MM.1S (cell line): ENCODE data around the gene FHIT.

Source experiments
- DNase-seq: peaks from one replicate; pipeline ENCODE4 v3.0.0-alpha.2; 2015
- H2AFZ ChIP-seq: fragments of 300-600 bp; sonication (generic); 2 replicates; pipeline ENCODE4 v1.6.0; 2016; ENCODE audit warnings: antibody characterized with exemption, low read length
- H3F3A ChIP-seq: fragments of 300-600 bp; sonication (generic); 2 replicates; pipeline ENCODE4 v1.6.1; 2016; ENCODE audit warnings: mild to moderate bottlenecking, antibody characterized with exemption, low read length, moderate library complexity, mixed read lengths; ENCODE audit not compliant: insufficient read depth
- H3K27ac ChIP-seq: fragments of 300-600 bp; sonication (generic); 2 replicates; pipeline ENCODE4 v1.5.1; 2016; ENCODE audit warnings: mild to moderate bottlenecking, low read length
- H3K27me3 ChIP-seq: fragments of 300-600 bp; sonication (generic); replicated peaks from 2 replicates; pipeline ENCODE4 v1.6.0; 2016; ENCODE audit warnings: low read length; ENCODE audit not compliant: insufficient read depth
- H3K36me3 ChIP-seq: fragments of 300-600 bp; sonication (generic); replicated peaks from 2 replicates; pipeline ENCODE4 v1.6.1; 2016; ENCODE audit warnings: mild to moderate bottlenecking, low read length, mixed read lengths; ENCODE audit not compliant: insufficient read depth
- H3K4me1 ChIP-seq: fragments of 300-600 bp; sonication (generic); 2 replicates; pipeline ENCODE4 v1.6.1; 2016; ENCODE audit warnings: low read length, mixed read lengths
- H3K4me2 ChIP-seq: fragments of 300-600 bp; sonication (generic); 2 replicates; pipeline ENCODE4 v1.6.0; 2016; ENCODE audit warnings: low read depth, low read length
- H3K4me3 ChIP-seq: fragments of 300-600 bp; sonication (generic); 2 replicates; pipeline ENCODE4 v1.5.1; 2016; ENCODE audit warnings: low read length, mixed read lengths
- H3K79me2 ChIP-seq: fragments of 300-600 bp; sonication (generic); 2 replicates; pipeline ENCODE4 v1.6.1; 2016; ENCODE audit warnings: mixed run types, low read length, mixed read lengths
- H3K9ac ChIP-seq: fragments of 300-600 bp; sonication (generic); 2 replicates; pipeline ENCODE4 v1.6.1; 2016; ENCODE audit warnings: low read length, mixed read lengths
- H3K9me2 ChIP-seq: fragments of 300-600 bp; sonication (generic); replicated peaks from 2 replicates; pipeline ENCODE4 v1.6.1; 2016; ENCODE audit warnings: mild to moderate bottlenecking, low read length, mixed read lengths; ENCODE audit not compliant: insufficient read depth
- H3K9me3 ChIP-seq: fragments of 300-600 bp; sonication (generic); replicated peaks from 2 replicates; pipeline ENCODE4 v1.6.1; 2016; ENCODE audit warnings: mild to moderate bottlenecking, low read length, mixed read lengths; ENCODE audit not compliant: insufficient read depth
- H4K20me1 ChIP-seq: fragments of 300-600 bp; sonication (generic); 2 replicates; pipeline ENCODE4 v1.6.1; 2016; ENCODE audit warnings: mild to moderate bottlenecking, low read length, moderate library complexity, mixed read lengths; ENCODE audit not compliant: insufficient read depth
- CTCF ChIP-seq: fragments of 300-600 bp; sonication (generic); IDR thresholded peaks from 2 replicates; pipeline ENCODE4 v1.5.1; 2016; ENCODE audit warnings: antibody characterized with exemption, low read length, mixed read lengths
- EZH2 ChIP-seq: fragments of 300-600 bp; sonication (generic); optimal IDR thresholded peaks from 2 replicates; pipeline ENCODE3; 2017; ENCODE audit warnings: low read depth, mild to moderate bottlenecking, antibody characterized with exemption, low read length, mixed read lengths
- EZH2phosphoT487 ChIP-seq: fragments of 300-600 bp; sonication (generic); IDR thresholded peaks from 2 replicates; pipeline ENCODE4 v1.6.1; 2018; ENCODE audit warnings: antibody characterized with exemption, low read length

The FHIT gene

GRCh38 chr3:60513241-60513640, 738.0 kb downstream of the FHIT start:
- Histone ChIP-seq H3K9ac (no peak overlapping the region), H3K9me3 (no peaks in the 10 kb centered on the region), H3K9me2 (no peaks in the 10 kb centered on the region), H3K4me3 (no peak overlapping the region), H2AFZ (no peak overlapping the region), H3K27ac (no peak overlapping the region), H3K27me3 (no peaks in the 10 kb centered on the region), H3K79me2 (no peaks in the 10 kb centered on the region), H3K4me2 (no peak overlapping the region), H3K4me1 (no peaks in the 10 kb centered on the region), H4K20me1 (no peaks in the 10 kb centered on the region), H3K36me3 (no peaks in the 10 kb centered on the region), H3F3A (no peaks in the 10 kb centered on the region)
- TF ChIP-seq EZH2phosphoT487 (no peak), CTCF (no peak), EZH2 (no peak)
- no peak for DNase-seq

GRCh38 chr3:60512506-60512905, 738.7 kb downstream of the FHIT start:
- H3K4me2 ChIP-seq = no peak overlapping the region
- H3K27me3 ChIP-seq = no peaks in the 10 kb centered on the region
- H3K79me2 ChIP-seq = no peaks in the 10 kb centered on the region
- no peak for TF ChIP-seq EZH2
- TF ChIP-seq EZH2phosphoT487 = no peak
- TF ChIP-seq CTCF = no peak
- H3K9me3 ChIP-seq = no peaks in the 10 kb centered on the region
- H3K9ac ChIP-seq = no peak overlapping the region
- H3K4me1 ChIP-seq = no peaks in the 10 kb centered on the region
- H3K9me2 ChIP-seq = no peaks in the 10 kb centered on the region
- H2AFZ ChIP-seq = no peak overlapping the region
- no peak for DNase-seq
- H3K27ac ChIP-seq = no peak overlapping the region
- H3F3A ChIP-seq = no peaks in the 10 kb centered on the region
- H3K4me3 ChIP-seq = no peak overlapping the region
- no peaks in the 10 kb centered on the region for H3K36me3 ChIP-seq
- H4K20me1 ChIP-seq = no peaks in the 10 kb centered on the region

- H3K9me3 ChIP-seq = no peaks in the 10 kb centered on the region
- H3K79me2 ChIP-seq = no peaks in the 10 kb centered on the region
- H3K27me3 ChIP-seq = no peaks in the 10 kb centered on the region
- H3K36me3 ChIP-seq = no peaks in the 10 kb centered on the region
- DNase-seq = no peak
- H3F3A ChIP-seq = no peaks in the 10 kb centered on the region
- H3K9ac ChIP-seq = no peak overlapping the region
- no peak overlapping the region for H3K4me2 ChIP-seq
- H3K4me1 ChIP-seq = no peaks in the 10 kb centered on the region
- no peaks in the 10 kb centered on the region for H4K20me1 ChIP-seq
- no peak overlapping the region for H2AFZ ChIP-seq
- no peaks in the 10 kb centered on the region for H3K9me2 ChIP-seq
- no peak overlapping the region for H3K4me3 ChIP-seq
- H3K27ac ChIP-seq = no peak overlapping the region
- TF ChIP-seq EZH2 (no peak), EZH2phosphoT487 (no peak), CTCF (no peak)
These were observed 741.8 kb downstream of the FHIT start for GRCh38 chr3:60509471-60509870.
